HepG2 (cell line): ENCODE results near the gene TBCE. TPM values are rescaled to one million over a fixed set of nuclear protein-coding genes. Genes with fewer than 3 reads are reported as not detected.

ENCODE experiments used
- ARNTL ChIP-seq: sonication (generic); formaldehyde crosslinking; IDR thresholded peaks from 2 replicates; pipeline ENCODE4 v1.4.0; 2020; ENCODE audit warnings: mild to moderate bottlenecking, missing genetic modification reagents
- ATAD3A ChIP-seq: sonication (generic); formaldehyde crosslinking; IDR thresholded peaks from 2 replicates; pipeline ENCODE4 v1.4.0; 2020; ENCODE audit warnings: missing genetic modification reagents
- GTF3A ChIP-seq: sonication (generic); formaldehyde crosslinking; conservative IDR thresholded peaks from 2 replicates; pipeline ENCODE4 v1.4.0; 2020; ENCODE audit warnings: mild to moderate bottlenecking, missing genetic modification reagents
- HMG20A ChIP-seq: IDR thresholded peaks from 2 replicates; pipeline ENCODE4 v1.6.1; 2016; ENCODE audit warnings: borderline replicate concordance
- JUN ChIP-seq: sonication (generic); formaldehyde crosslinking; IDR thresholded peaks from 2 replicates; pipeline ENCODE4 v1.4.0; 2020; ENCODE audit warnings: mild to moderate bottlenecking, missing genetic modification reagents
- NFRKB ChIP-seq: fragments of 450-650 bp; IDR thresholded peaks from 2 replicates; pipeline ENCODE4 v1.6.1; 2017
- SP1 ChIP-seq, 2 experiments: fragments of 450-650 bp in 1 of 2; sonication (generic) in 1 of 2; formaldehyde crosslinking in 1 of 2; IDR thresholded peaks; 2 replicates each; pipeline versions ENCODE4 v1.4.0 to v1.6.1; 2016 to 2020; ENCODE audit warnings: missing genetic modification reagents in 1 of 2
- TOPORS ChIP-seq: sonication (generic); formaldehyde crosslinking; IDR thresholded peaks from 2 replicates; pipeline ENCODE4 v1.8.0; 2023; ENCODE audit warnings: mild to moderate bottlenecking, missing genetic modification reagents
- ZNF17 ChIP-seq: sonication (generic); formaldehyde crosslinking; IDR thresholded peaks from 2 replicates; pipeline ENCODE4 v1.5.0; 2020; ENCODE audit warnings: mild to moderate bottlenecking, missing genetic modification reagents
- ZNF235 ChIP-seq: sonication (generic); formaldehyde crosslinking; IDR thresholded peaks from 2 replicates; pipeline ENCODE4 v1.8.1; 2023; ENCODE audit warnings: mild to moderate bottlenecking, missing genetic modification reagents, borderline replicate concordance
- ZNF296 ChIP-seq: sonication (generic); formaldehyde crosslinking; conservative IDR thresholded peaks from 2 replicates; pipeline ENCODE4 v1.5.0; 2020; ENCODE audit warnings: mild to moderate bottlenecking, missing genetic modification reagents
- ZNF543 ChIP-seq: sonication (generic); formaldehyde crosslinking; IDR thresholded peaks from 2 replicates; pipeline ENCODE4 v1.4.0; 2020; ENCODE audit warnings: mild to moderate bottlenecking, missing genetic modification reagents
- ZNF567 ChIP-seq: sonication (generic); formaldehyde crosslinking; IDR thresholded peaks from 2 replicates; pipeline ENCODE4 v1.8.1; 2023; ENCODE audit warnings: mild to moderate bottlenecking, missing genetic modification reagents, borderline replicate concordance
- polyA plus RNA-seq, 8 experiments: library from polyadenylated mRNA; depleted of rRNA in 3 of 8; stranded (reverse) in 7 of 8; unstranded in 1 of 8; fragments of >200 nt; fragmentation: Illumina TruSeq in 4 of 8; extraction: Trizol in 4 of 8; gene quantifications; 2 replicates each; pipeline versions ENCODE4 v1.2.1 to v1.2.3, GENCODE V29; 2011 to 2016; ENCODE audit warnings: low read depth in 4 of 8, missing spikeins in 1 of 8, mixed read lengths in 1 of 8; ENCODE audit not compliant: insufficient read depth in 1 of 8
- total RNA-seq, 5 experiments: library from RNA; depleted of rRNA; stranded (reverse); fragments of >200 nt; fragmentation: Illumina TruSeq; extraction: Trizol; gene quantifications; 2 replicates each; pipeline ENCODE4 v1.2.3, GENCODE V29; 2016; ENCODE audit warnings: low read depth in 1 of 5
- TF ChIP-seq, protein P1 (sequence below): sonication (generic); formaldehyde crosslinking; IDR thresholded peaks from 2 replicates; pipeline ENCODE4 v1.5.0; 2020; ENCODE audit warnings: mild to moderate bottlenecking, missing genetic modification reagents
- TF ChIP-seq, protein P2 (sequence below), 2 experiments: sonication (generic) in 1 of 2; formaldehyde crosslinking in 1 of 2; IDR thresholded peaks; 2 replicates each; pipeline versions ENCODE4 v1.4.0 to v1.6.1; 2018 to 2020; ENCODE audit warnings: missing genetic modification reagents in 2 of 2, borderline replicate concordance in 1 of 2, low read depth in 1 of 2, mild to moderate bottlenecking in 1 of 2, missing biosample characterization in 1 of 2
- TF ChIP-seq, protein P3 (sequence below): sonication (generic); formaldehyde crosslinking; IDR thresholded peaks from 2 replicates; pipeline ENCODE4 v1.4.0; 2020; ENCODE audit warnings: missing genetic modification reagents
- TF ChIP-seq, protein P4 (sequence below): IDR thresholded peaks from 2 replicates; pipeline ENCODE4 v1.6.1; 2016; ENCODE audit warnings: mild to moderate bottlenecking, missing biosample characterization, missing genetic modification reagents
- TF ChIP-seq, protein P5 (sequence below): sonication (generic); formaldehyde crosslinking; IDR thresholded peaks from 2 replicates; pipeline ENCODE4 v1.5.1; 2020; ENCODE audit warnings: mild to moderate bottlenecking, missing genetic modification reagents
- TF ChIP-seq, protein P6 (sequence below): sonication (generic); formaldehyde crosslinking; IDR thresholded peaks from 2 replicates; pipeline ENCODE4 v1.8.0; 2022; ENCODE audit warnings: missing genetic modification reagents, mild to moderate bottlenecking, borderline replicate concordance

Gene TBCE
- total and polyA plus RNA-seq, 2 of the 13 experiments (the other 11 are each of a cell fraction or from before 2014, with no cell fraction given): 25.6 to 31.1 TPM

DNA sequence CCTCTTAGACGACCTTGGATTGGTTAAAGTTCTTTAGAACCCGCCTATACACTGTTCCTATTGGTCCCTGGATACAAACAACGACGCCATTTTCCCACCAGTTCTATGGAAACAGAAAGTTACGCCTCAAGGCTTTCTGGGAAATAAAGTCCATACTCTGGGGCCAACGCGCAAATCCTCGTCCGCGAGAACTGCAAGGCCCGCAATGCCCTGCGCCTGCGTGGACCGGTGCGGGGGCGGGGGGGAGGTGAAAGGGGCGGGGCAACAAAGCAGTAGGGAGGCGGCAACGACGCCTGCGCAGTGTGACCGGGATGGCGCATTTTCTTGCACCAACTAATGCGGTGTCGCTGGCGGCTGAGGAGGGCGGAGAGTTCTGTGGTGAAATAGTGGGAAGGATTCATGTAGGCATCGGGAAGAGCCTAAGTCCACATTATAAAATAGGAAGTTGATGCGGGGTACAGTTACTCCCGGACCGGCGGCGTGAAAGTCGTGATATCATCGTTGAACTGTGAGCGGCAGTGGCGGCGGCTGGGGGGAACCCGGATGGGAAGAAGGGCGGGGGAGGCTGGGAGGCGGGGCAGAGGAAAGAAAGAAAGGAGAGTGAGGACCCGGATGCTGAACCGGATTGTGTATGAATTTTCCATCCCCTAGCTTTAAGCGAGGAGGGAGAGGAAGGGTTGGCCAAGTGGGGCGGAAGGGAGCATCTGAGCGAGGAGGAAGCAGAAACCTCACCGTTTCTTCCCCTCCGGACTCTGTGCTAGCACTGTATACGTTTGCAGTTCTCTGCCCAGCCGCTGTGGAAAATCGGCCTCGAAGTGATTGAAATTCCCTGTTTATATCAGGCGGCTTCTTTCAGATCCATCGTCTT, 38.7 kb upstream of the TBCE start, which contains the start of gene GGPS1 (continued):
- TF ChIP-seq ARNTL (CRISPR knock-in tag) (0 out of 2 replicates have a peak, but pooled peaks have one; percentile 11), SP1 (IDR thresholded peaks at IDR 0.05) (no peak), SP1 (CRISPR knock-in tag; IDR thresholded peaks at IDR 0.05) (peak; percentile 53), ZNF235 (CRISPR knock-in tag) (0 out of 2 replicates have a peak, but pooled peaks have one; percentile 38), ZNF567 (no peak), NFRKB (no peak), JUN (CRISPR knock-in tag) (no peak), TOPORS (CRISPR knock-in tag) (no peak), ZNF543 (no peak), ZNF17 (no peak), ZNF296 (CRISPR knock-in tag) (no peak), ATAD3A (CRISPR knock-in tag) (no peak), HMG20A (no peak), GTF3A (CRISPR knock-in tag) (no peak)
- TF ChIP-seq, protein P1, sequence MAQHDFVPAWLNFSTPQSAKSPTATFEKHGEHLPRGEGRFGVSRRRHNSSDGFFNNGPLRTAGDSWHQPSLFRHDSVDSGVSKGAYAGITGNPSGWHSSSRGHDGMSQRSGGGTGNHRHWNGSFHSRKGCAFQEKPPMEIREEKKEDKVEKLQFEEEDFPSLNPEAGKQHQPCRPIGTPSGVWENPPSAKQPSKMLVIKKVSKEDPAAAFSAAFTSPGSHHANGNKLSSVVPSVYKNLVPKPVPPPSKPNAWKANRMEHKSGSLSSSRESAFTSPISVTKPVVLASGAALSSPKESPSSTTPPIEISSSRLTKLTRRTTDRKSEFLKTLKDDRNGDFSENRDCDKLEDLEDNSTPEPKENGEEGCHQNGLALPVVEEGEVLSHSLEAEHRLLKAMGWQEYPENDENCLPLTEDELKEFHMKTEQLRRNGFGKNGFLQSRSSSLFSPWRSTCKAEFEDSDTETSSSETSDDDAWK: no peak
- TF ChIP-seq, protein P2, sequence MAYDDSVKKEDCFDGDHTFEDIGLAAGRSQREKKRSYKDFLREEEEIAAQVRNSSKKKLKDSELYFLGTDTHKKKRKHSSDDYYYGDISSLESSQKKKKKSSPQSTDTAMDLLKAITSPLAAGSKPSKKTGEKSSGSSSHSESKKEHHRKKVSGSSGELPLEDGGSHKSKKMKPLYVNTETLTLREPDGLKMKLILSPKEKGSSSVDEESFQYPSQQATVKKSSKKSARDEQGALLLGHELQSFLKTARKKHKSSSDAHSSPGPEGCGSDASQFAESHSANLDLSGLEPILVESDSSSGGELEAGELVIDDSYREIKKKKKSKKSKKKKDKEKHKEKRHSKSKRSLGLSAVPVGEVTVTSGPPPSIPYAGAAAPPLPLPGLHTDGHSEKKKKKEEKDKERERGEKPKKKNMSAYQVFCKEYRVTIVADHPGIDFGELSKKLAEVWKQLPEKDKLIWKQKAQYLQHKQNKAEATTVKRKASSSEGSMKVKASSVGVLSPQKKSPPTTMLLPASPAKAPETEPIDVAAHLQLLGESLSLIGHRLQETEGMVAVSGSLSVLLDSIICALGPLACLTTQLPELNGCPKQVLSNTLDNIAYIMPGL (CRISPR knock-in tag; IDR thresholded peaks at IDR 0.05; ENCODE audit: borderline replicate concordance in 1 of 2, low read depth in 1 of 2): peak; percentile 50 to 75; a peak in 2 of 4 replicates
- TF ChIP-seq, protein P3, sequence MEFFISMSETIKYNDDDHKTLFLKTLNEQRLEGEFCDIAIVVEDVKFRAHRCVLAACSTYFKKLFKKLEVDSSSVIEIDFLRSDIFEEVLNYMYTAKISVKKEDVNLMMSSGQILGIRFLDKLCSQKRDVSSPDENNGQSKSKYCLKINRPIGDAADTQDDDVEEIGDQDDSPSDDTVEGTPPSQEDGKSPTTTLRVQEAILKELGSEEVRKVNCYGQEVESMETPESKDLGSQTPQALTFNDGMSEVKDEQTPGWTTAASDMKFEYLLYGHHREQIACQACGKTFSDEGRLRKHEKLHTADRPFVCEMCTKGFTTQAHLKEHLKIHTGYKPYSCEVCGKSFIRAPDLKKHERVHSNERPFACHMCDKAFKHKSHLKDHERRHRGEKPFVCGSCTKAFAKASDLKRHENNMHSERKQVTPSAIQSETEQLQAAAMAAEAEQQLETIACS: 0 out of 2 replicates have a peak, but pooled peaks have one; percentile 22
- TF ChIP-seq, protein P4, sequence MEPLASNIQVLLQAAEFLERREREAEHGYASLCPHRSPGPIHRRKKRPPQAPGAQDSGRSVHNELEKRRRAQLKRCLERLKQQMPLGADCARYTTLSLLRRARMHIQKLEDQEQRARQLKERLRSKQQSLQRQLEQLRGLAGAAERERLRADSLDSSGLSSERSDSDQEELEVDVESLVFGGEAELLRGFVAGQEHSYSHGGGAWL (CRISPR knock-in tag): 0 out of 2 replicates have a peak, but pooled peaks have one; percentile 18
- TF ChIP-seq, protein P5, sequence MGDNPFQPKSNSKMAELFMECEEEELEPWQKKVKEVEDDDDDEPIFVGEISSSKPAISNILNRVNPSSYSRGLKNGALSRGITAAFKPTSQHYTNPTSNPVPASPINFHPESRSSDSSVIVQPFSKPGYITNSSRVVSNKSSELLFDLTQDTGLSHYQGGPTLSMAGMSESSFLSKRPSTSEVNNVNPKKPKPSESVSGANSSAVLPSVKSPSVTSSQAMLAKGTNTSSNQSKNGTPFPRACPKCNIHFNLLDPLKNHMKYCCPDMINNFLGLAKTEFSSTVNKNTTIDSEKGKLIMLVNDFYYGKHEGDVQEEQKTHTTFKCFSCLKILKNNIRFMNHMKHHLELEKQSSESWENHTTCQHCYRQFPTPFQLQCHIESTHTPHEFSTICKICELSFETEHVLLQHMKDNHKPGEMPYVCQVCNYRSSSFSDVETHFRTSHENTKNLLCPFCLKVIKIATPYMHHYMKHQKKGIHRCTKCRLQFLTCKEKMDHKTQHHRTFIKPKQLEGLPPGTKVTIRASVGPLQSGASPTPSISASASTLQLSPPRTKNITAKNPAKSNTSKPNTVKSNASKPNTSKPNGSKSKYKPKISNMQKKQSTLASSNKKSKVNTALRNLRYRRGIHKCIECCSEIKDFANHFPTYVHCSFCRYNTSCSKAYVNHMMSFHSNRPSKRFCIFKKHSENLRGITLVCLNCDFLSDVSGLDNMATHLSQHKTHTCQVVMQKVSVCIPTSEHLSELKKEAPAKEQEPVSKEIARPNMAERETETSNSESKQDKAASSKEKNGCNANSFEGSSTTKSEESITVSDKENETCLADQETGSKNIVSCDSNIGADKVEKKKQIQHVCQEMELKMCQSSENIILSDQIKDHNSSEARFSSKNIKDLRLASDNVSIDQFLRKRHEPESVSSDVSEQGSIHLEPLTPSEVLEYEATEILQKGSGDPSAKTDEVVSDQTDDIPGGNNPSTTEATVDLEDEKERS: no peak
- TF ChIP-seq, protein P6, sequence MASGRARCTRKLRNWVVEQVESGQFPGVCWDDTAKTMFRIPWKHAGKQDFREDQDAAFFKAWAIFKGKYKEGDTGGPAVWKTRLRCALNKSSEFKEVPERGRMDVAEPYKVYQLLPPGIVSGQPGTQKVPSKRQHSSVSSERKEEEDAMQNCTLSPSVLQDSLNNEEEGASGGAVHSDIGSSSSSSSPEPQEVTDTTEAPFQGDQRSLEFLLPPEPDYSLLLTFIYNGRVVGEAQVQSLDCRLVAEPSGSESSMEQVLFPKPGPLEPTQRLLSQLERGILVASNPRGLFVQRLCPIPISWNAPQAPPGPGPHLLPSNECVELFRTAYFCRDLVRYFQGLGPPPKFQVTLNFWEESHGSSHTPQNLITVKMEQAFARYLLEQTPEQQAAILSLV (CRISPR knock-in tag): no peak
